ENCODE data around the gene RPS6KA1.

RPS6KA1 gene

DNA sequence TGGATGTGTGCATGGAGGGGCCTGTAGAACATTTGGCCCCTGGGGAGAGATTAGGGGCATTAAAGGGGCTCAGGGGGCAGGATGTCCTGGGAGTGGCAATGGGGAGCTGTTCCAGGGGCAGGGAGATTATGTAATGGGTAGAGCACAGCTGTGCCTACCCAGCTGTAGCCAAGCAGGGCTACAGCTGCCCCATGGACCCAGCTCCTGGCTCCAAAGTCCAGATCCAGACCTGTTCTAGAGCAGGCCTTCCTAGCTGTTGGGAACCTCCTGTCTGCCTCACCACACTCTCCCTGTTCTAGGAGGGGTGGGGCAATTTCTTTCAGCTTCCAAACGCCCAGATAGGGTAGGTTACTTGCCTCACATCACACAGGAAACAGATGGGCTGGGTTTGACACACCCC is 5.6 kb downstream of the RPS6KA1 start:
- TF ChIP-seq, protein P1, sequence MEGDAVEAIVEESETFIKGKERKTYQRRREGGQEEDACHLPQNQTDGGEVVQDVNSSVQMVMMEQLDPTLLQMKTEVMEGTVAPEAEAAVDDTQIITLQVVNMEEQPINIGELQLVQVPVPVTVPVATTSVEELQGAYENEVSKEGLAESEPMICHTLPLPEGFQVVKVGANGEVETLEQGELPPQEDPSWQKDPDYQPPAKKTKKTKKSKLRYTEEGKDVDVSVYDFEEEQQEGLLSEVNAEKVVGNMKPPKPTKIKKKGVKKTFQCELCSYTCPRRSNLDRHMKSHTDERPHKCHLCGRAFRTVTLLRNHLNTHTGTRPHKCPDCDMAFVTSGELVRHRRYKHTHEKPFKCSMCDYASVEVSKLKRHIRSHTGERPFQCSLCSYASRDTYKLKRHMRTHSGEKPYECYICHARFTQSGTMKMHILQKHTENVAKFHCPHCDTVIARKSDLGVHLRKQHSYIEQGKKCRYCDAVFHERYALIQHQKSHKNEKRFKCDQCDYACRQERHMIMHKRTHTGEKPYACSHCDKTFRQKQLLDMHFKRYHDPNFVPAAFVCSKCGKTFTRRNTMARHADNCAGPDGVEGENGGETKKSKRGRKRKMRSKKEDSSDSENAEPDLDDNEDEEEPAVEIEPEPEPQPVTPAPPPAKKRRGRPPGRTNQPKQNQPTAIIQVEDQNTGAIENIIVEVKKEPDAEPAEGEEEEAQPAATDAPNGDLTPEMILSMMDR (IDR thresholded peaks at IDR 0.05): no peak

DNA sequence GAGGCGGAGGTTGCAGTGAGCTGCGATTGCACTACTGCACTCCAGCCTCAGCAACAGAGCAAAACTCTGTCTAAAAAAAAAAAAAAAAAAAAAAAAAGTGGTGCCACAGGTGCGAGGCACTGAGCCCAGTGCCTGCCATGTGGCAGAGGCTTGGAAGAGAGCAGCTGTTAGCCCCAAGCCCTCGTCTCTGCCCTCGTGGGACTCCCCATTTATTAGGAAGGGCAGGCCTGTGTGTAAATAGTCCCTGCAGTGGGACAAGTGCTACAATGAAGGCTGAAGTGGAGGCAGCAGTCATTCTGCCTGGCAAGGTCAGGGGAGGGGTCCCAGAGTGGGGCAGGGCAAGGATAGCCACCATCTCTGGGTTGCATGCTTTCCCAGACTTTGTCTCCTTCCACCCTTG is 6.5 kb downstream of the RPS6KA1 start:
- TF ChIP-seq, protein P1 (IDR thresholded peaks at IDR 0.05): no peak

- TF ChIP-seq, protein P1 (IDR thresholded peaks at IDR 0.05): no peak
Measured at GRCh38 chr1:26536521-26536920, 7.0 kb downstream of the RPS6KA1 start.

DNA sequence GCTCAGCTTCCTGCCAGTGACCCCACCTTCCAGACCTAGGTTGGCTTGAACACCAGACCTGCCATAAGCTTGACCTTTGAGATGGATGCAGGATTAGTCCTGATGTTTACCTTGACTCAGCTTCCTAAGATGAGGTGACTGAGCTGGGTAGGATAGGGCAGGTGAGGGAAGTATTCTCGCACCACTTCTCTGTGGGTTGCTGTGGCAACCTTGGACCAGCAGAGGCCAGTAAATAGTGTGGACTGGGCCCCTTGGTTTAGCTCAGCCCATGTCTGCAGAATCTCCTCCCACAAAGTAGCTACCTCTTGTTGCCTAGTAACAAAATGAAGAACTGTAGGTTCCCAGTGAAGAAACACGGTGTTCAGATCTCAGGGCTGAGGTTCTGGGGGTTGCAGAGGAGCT is 8.4 kb downstream of the RPS6KA1 start:
- TF ChIP-seq, protein P1 (IDR thresholded peaks at IDR 0.05): no peak

GRCh38 chr1:26538480-26539412 is 9.2 kb downstream of the RPS6KA1 start:
- TF ChIP-seq, protein P1 (IDR thresholded peaks at IDR 0.05): peak; percentile 37; the same call in 1 of the 2 replicates

GRCh38 chr1:26539722-26540121 is 10.2 kb downstream of the RPS6KA1 start:
- TF ChIP-seq, protein P1 (IDR thresholded peaks at IDR 0.05): no peak

GRCh38 chr1:26540351-26540750 is 10.8 kb downstream of the RPS6KA1 start:
- TF ChIP-seq, protein P1 (IDR thresholded peaks at IDR 0.05): no peak

Measured in LNCAP (cell line).